GM19324 (cell line): ENCODE data around the gene CHAC1.

Source experiments
- ATAC-seq: cut with Tn5 transposase; IDR thresholded peaks from one replicate; pipeline ENCODE4 v1.9.1; 2021; ENCODE audit warnings: mild to moderate bottlenecking, moderate library complexity; ENCODE audit not compliant: unreplicated experiment, low FRiP score

The CHAC1 gene

DNA sequence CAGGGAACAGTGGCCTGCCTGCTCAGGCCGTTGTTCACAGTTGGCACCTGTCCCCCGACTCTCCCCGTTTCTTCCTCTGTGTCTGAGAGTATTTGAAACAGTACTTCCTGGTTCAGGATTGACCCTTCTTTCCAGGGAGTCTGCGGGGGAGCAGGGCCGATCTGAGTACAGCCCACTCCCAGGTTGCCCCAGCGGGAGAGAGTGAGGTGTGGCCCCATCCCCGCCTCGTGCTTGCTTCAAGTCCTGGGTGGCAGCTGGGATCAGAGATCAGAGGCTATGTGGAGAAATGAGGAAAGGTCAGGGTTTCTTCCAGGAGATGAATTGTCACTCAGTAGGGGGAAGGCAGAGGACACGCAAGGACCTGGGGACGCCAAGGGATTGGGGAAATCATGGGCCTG is 30.7 kb upstream of the CHAC1 start:
- ATAC-seq, result no peak

- no peak for ATAC-seq
Measured at GRCh38 chr15:40923551-40923950, 29.7 kb upstream of the CHAC1 start.

DNA sequence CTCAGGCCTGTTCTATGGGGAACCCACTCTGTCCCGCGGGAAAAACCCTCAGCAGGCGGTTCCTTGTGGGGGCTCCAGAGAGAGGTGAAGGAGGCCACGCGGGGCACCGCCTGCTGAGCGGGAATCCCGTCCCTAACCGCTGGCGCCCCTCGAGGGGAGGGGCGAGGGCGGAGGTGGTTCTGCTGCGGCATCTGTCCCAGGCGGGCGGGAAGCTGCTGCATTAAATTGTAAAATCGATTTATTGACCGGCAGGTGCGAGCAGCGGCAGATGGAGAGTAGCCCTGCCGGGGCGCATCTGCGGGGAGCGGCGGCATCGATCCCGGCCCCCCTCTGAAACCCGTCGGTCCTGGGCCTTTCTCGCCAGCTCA is 27.8 kb upstream of the CHAC1 start:
- no peak for ATAC-seq

GRCh38 chr15:40925863-40926658 is 27.2 kb upstream of the CHAC1 start:
- no peak for ATAC-seq

DNA sequence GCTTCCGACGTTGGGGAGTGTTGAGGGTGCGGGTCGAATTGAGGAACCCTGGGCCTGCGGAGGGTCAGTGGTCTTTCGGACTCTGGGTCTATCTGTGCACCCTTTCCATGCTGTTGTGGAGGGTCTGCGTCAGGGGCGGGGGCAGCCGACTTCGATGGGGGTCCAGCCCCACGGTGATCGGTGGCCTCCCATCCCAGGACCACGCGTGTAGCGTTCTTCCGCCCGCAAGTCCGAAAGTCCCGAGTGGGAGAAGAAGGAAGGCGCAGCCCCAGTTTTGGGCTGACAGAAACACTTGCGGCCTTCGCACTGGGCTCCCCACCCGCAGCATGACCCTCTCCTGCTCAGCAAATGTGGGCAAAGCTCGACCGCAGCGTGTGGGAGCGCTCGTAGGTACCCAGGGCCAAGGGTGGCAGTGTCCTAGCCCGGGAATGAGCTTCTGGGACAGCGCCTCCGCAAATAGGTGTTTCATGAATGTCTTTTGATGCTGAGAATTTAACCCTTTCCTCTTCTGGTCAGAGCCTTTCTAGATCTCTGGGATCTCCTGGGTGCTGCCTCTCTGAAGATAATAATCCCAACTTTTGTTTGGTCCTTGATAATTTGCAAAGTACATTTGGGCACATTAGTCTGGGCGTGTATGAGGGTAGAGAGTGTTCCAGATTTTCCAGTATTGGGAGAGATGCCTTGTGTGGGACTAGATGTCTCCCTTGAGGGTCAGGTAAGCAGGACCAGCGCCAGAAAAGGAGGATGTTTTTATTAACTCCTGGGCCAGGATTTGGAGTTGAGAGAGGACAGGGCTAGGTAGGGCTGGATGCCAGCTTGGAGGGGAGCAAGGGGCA is 26.4 kb upstream of the CHAC1 start:
- no peak for ATAC-seq

DNA sequence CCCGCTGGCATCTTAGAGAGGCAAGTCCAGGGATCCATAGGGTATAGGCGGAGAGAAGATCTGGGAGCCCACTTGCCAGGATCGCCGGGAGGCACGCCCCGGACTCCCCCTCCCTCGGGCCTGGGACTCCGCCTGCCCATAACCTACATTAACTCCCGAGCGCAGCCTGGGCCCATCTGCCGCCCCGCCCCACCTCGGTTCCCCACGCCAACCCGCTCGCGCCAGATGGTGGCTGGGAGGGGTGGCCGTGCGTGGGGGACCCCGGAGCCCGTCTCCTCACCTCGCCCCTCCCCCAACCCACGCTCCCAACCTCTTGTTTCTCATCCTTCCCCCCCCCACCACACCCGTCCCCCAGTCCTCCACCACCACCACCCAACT is 25.8 kb upstream of the CHAC1 start:
- no peak for ATAC-seq

GRCh38 chr15:40927873-40928806 is 25.1 kb upstream of the CHAC1 start:
- no peak for ATAC-seq

DNA sequence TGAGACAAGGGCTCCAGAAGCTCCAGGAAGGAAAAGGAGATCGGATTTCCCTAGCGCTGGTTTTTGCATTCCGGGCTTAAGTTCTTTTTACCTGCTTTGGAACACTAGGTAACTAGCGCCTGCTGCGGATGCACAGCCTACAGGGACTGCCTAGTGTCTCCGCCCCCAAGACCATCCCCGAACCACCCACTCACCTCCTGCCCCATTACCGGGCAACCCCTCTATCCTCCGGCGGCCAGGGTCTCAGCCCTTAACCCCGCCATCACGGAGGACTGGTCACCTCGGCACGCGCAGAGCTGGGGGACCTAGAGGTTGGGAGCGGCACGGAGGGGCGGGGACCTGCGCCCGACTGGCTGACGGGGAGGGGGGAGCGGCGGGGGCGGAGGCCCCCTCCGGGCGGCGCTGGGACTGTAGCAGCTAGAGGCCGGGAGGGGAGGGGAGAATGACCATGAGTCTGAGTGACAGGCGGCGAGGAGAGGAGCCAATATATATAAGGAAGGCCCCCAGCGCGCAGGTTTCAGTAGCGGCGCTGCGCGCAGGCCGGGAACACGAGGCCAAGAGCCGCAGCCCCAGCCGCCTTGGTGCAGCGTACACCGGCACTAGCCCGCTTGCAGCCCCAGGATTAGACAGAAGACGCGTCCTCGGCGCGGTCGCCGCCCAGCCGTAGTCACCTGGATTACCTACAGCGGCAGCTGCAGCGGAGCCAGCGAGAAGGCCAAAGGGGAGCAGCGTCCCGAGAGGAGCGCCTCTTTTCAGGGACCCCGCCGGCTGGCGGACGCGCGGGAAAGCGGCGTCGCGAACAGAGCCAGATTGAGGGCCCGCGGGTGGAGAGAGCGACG is 24.2 kb upstream of the CHAC1 start, which contains the start of gene DLL4:
TSS of gene DLL4 (plus strand) at position 520 of the 839 bp plus-strand sequence. CDS start 329 bp downstream, outside the sequence.
- no peak for ATAC-seq

DNA sequence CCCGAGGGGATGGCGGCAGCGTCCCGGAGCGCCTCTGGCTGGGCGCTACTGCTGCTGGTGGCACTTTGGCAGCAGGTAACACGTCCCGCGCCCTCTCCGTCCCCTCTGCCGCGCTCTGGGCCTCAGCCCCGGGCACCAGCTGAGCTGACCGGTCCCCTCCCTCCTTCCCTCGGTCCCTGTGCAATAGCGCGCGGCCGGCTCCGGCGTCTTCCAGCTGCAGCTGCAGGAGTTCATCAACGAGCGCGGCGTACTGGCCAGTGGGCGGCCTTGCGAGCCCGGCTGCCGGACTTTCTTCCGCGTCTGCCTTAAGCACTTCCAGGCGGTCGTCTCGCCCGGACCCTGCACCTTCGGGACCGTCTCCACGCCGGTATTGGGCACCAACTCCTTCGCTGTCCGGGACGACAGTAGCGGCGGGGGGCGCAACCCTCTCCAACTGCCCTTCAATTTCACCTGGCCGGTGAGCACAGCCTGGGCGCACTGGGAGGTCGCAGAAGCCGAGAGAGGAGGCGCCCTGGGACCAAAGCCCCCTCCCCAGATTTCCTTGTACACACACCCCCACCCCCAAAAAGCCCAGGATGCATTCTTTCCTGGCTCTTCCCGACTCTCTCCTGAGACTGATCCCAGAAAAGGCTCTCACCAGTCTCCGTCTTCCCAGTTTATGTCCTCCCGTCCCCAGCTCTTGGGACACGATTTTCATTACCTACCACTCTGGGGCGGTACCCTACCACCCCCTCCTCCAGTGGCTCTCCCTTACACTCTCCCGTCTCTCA is 23.4 kb upstream of the CHAC1 start:
- ATAC-seq, result no peak

DNA sequence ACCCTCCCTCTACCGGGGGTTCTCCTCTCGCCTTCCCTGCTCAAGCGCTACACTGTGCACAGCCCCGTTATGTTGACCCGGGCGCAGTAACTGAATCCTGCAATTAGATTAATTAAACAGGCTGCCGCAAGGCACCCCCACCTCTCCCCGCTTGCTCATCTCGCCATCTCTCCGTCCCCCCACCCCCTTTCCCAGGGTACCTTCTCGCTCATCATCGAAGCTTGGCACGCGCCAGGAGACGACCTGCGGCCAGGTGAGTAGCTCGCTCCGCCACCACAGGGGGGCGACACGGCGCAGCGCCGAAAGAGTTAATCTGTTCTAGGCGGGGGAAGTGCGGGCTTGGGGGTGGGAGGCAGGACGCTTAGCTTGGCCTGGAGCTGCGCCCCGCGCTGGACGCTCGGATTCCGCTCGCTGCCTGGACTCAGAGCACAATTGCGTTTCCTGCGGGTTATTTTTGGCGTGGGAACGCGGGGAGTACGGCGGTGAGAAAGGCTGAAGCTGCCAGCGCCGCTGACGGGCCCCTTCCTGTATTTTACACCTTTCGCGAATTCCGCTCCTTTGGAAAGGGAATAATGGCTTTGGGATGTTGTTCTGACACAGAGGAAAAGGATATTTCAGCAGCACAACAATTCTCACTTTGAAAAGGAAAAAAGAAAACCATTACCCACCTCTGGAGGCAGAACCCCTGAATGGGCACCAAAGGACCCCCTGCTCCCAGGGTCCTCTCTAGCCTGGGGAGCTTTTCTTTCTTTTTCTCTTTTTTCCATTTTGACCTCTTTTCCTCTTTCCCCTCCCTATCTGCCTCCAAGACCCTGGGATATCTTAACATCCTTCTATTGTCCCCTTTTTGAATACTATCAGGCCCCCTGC is 22.6 kb upstream of the CHAC1 start:
- no peak for ATAC-seq

DNA sequence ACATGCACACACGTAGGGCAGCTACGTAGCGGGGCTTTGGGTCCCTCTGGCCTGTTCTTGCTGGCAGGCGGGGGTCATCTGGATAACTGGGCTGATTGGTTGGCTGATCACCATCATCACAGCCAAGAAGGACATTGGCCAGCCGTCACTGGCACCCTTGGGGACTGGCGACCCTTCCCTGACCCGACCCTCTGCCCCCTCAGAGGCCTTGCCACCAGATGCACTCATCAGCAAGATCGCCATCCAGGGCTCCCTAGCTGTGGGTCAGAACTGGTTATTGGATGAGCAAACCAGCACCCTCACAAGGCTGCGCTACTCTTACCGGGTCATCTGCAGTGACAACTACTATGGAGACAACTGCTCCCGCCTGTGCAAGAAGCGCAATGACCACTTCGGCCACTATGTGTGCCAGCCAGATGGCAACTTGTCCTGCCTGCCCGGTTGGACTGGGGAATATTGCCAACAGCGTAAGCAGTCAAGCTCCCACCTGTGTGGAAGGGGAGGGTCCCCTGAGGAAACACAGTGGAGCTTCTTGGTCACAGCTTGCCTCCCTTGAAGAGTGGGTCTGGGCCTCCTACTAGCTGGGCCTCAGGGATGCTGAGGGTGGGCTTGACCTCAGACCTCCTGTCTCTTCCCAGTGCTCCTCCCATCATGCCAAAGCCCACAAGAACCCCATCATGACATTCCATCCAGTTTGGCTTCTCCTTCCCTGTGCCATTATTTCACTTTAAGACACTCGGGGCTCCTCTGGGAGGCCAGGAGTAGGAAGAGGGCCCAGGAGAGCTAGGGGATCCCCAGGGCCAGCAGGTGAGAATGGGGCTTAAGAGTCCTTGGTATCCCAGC is 21.8 kb upstream of the CHAC1 start:
- ATAC-seq, result no peak

DNA sequence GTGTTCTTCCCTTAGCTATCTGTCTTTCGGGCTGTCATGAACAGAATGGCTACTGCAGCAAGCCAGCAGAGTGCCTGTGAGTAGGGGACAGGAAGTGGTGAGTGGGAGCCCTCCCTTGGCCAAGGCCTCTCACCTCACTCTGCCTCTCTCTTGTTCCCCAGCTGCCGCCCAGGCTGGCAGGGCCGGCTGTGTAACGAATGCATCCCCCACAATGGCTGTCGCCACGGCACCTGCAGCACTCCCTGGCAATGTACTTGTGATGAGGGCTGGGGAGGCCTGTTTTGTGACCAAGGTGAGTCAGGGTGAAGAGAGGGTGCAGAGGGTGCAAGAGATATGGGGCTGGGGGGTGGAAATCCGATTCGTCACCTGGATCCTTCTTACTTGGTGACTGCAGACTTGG is 21.1 kb upstream of the CHAC1 start:
- ATAC-seq, result no peak

DNA sequence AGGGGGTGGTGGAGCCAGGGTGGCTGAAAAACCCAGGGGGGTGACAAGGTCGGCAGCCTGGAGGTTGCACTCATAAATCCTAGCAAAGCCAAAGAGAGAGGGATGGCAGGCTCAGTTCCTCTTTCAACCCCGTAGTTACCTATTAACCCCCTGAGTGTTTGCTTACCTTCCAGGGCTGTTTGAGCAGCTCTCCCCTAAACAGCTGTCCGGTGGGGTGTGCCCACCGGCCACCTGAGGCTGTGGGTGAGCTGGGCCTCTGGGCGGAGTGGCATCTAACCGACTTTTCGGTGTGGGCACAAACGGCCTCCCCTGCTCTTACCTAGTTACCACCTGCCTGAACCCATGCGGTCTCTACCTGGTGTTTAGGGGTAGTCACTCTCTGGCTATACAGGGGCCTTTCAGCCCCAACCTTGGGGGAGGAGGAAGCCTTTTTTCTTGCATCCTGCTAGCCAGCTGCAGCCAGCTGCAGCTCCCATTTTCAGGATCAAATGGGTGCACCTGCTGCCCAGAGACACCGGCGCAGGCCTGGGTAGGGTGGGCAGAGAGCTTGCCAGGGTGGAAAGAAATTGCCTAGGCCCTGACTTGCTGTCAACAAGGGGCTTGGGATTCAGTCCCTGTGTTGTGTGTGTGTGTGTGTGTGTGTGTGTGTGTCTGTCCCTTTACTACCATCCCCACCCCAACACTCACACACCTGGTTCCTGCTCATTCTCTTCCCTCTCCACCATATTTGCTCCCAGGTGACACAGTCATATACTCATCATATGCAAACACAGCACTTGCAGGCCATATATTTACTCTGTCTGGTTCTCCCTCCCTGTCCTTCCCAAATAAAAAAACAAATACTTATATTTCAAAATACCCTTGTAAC is 20.4 kb upstream of the CHAC1 start:
- ATAC-seq, result no peak

- no peak for ATAC-seq
Measured at GRCh38 chr15:40933517-40933902, 19.8 kb upstream of the CHAC1 start.

DNA sequence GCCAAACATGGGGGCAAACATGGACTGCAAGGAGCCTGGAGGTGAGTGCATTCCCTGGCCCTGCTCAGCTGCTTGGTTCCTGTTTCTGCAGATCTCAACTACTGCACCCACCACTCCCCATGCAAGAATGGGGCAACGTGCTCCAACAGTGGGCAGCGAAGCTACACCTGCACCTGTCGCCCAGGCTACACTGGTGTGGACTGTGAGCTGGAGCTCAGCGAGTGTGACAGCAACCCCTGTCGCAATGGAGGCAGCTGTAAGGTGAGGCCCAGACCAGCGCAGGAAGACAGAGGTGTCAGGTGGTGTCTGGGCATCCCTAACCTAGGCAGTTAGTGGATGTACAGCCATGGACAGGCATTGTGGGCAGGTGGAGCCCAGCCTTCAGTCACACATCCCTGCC is 18.8 kb upstream of the CHAC1 start:
- ATAC-seq, result no peak

DNA sequence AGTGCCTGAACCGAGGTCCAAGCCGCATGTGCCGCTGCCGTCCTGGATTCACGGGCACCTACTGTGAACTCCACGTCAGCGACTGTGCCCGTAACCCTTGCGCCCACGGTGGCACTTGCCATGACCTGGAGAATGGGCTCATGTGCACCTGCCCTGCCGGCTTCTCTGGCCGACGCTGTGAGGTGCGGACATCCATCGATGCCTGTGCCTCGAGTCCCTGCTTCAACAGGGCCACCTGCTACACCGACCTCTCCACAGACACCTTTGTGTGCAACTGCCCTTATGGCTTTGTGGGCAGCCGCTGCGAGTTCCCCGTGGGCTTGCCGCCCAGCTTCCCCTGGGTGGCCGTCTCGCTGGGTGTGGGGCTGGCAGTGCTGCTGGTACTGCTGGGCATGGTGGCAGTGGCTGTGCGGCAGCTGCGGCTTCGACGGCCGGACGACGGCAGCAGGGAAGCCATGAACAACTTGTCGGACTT is 17.0 kb upstream of the CHAC1 start:
- no peak for ATAC-seq
